Fibroblast of pulmonary artery (primary cell): ENCODE data around the gene OR8D1.

Source experiments
- DNase-seq: peaks from one replicate; pipeline ENCODE4 v3.0.0-alpha.2; 2010; ENCODE audit warnings: low read depth
- H3K4me3 ChIP-seq: replicated peaks from 2 replicates; pipeline ENCODE4 v1.5.1; 2011; ENCODE audit warnings: low read depth, mild to moderate bottlenecking, control low read depth, low read length, moderate library complexity
- TF ChIP-seq, protein P1 (sequence below): IDR thresholded peaks from 2 replicates; pipeline ENCODE4 v1.5.1; 2011; ENCODE audit warnings: mild to moderate bottlenecking, control low read depth, low read length, inconsistent platforms; ENCODE audit errors: missing control alignments

The OR8D1 gene

DNA sequence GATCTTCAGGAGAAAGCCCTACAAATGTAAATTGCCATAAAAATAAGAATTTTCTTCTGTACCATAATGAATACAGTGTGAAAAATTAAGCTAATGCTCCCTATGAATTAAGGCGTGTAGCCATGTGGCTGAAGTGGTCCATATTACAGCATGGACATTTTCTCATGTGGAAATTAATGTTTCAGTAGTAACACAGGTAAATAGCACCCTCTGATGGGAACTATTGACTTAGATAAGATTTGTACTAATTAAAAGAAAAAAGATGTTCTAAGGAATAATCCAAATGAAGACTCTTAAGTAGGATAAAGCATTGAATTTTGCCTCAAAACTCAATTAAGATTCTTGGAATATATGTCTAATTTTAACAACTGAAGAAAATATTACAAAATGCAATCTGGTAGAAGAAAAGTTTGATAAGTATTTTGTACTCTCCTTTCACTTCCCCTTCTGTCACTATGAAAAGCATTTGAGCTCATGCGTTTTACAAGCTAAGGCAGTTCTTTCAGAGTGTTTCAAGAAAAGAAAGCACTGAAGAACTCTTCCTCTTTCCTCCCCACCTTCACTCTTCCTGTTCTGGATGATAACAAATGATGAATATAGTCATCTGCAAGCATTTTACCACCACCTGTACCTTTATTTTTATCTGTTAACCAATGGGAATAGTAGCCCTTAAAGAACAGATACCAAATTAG, 16.2 kb upstream of the OR8D1 start:
- TF ChIP-seq, protein P1, sequence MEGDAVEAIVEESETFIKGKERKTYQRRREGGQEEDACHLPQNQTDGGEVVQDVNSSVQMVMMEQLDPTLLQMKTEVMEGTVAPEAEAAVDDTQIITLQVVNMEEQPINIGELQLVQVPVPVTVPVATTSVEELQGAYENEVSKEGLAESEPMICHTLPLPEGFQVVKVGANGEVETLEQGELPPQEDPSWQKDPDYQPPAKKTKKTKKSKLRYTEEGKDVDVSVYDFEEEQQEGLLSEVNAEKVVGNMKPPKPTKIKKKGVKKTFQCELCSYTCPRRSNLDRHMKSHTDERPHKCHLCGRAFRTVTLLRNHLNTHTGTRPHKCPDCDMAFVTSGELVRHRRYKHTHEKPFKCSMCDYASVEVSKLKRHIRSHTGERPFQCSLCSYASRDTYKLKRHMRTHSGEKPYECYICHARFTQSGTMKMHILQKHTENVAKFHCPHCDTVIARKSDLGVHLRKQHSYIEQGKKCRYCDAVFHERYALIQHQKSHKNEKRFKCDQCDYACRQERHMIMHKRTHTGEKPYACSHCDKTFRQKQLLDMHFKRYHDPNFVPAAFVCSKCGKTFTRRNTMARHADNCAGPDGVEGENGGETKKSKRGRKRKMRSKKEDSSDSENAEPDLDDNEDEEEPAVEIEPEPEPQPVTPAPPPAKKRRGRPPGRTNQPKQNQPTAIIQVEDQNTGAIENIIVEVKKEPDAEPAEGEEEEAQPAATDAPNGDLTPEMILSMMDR = peak; percentile 3
- DNase-seq = peak; percentile 47
- no peak overlapping the region for H3K4me3 ChIP-seq

DNA sequence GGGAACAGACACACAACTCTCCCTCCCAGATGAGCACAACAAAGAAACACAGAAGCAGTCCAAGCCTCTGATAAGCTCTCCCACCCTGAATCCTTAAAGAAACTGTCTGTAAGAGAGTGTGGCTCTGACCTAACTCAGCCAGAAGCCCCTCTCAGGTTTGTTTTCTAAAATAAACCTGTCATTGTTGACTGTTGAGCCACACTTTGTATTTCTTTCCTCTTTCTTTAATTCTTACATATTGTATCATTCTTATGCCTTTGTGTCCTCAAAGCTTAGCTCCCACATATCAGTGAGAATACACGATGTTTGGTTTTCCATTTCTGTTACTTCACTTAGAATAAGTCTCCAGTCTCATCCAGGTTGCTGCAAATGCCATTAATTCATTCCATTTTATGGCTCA, 14.0 kb upstream of the OR8D1 start:
- no peak for DNase-seq
- no peak overlapping the region for H3K4me3 ChIP-seq
- TF ChIP-seq, protein P1 = no peak

DNA sequence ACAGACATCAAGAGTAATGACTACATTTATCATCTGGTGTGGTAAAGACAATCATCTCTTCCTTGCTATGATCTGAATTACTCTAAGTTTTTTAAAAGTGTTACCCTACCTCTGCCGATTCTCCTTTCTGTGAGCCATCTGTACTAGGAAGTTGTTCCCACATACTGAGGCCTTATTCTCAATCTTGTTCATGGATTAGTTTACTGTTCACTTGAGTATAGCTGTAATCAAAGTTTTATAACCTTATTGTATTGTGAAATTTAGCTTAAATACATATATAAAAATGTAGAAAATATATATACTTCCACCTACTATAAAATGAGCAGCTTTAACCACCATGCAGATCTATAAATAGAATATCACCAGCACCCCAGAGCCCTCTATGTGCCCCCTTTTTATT, 8.6 kb upstream of the OR8D1 start:
- TF ChIP-seq, protein P1 = no peak
- no peak overlapping the region for H3K4me3 ChIP-seq
- DNase-seq = no peak

DNA sequence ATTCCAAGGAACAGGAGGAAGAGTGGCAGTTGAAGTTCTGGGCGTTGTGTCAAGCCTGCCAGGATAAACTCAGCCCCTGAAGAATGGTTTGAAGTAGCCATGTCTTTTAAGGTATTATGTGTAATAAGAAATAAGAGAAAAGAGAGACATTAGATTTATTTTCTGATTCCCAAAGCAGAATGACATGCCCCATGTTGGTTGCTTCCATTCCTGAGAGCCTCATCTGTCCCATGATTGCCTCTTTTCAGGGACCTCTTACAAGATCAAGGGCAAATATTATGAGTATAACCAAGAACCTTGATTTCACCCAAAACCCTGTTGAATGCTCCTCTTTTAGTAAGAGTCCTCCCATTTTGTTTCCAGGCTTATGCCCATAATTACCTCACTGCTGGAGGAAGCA, 6.3 kb upstream of the OR8D1 start, which contains the start of gene OR8D2:
Gene OR8D2, minus strand, starts transcription at position 101 of the 400 bp plus-strand sequence. Its CDS starts 0 bp downstream, at position 101.
- DNase-seq = no peak
- TF ChIP-seq, protein P1 = no peak
- no peak within 1 kb of the TSS for H3K4me3 ChIP-seq

DNA sequence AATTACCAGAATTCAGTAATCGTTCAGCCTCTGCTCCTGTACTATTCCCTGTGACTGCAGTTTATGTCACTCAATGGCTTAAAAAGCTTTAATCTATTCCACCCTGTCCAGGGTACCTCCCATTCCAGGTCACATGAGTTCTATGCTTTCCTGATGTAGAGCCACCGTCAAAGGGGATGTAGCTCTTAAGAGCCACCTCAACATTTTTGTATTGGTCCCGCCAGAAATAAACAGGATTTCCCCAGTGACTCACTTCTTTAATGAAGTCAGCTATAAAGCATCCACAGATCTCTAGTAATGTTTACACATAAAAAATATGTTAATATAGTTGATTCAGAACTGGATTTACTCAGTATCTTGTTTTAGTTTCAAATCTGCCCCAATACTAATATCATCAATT, 1.3 kb upstream of the OR8D1 start:
- TF ChIP-seq, protein P1 = no peak
- H3K4me3 ChIP-seq = no peak overlapping the region
- DNase-seq = peak; percentile 52

DNA sequence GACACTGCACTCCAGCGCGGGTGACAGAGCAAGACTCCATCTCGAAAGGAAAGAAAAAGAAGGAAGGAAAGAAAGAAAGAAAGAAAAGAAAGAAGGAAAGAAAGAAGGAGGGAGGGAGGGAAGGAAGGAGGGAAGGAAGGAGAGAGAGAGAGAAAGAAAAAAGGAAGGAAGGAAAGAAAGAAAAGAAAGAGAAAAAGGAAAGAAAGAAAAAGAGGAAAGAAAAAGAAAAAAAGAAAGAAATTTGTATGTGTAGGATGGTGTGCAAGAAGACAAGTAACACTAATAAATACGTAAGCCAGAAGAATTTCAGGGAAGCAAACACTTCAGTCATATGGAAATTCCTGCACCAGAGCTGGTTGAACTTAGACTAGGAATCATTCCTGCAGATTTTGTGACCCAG, 618 bp downstream of the OR8D1 start:
- H3K4me3 ChIP-seq = no peak overlapping the region
- TF ChIP-seq, protein P1 = no peak
- DNase-seq = no peak

DNA sequence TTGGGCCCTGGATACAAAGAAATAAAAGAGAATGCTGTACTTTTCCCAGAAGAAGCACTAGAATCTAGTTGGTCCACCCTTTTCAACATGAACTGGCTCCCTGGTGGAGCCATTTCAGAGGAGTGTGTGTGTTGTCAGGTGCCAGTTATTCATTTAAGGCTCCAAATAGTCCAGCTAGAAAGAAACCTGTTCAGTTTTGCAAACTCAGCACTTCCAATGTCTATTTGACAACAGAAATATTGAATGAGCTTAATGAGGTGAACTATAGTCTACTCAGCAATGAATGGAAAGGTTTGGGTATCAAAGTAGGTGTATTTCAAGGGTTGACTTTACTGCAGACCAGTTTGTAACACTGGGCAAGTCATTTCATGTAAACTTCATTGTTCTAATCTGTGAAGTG, 2.1 kb downstream of the OR8D1 start:
- no peak for DNase-seq
- TF ChIP-seq, protein P1 = no peak
- H3K4me3 ChIP-seq = no peak overlapping the region
